Stimulated activated CD8-positive, alpha-beta memory T cell treated with anti-CD3 and anti-CD28 coated beads, Interleukin-12 subunit alpha, Interleukin-12 subunit beta, amount 100 ng/mL, for 4 hours (primary cell): ENCODE data around the gene LSP1.

Source experiments
- DNase-seq: peaks from one replicate; pipeline ENCODE4 v3.0.0-alpha.2; 2020; ENCODE audit warnings: low read depth

LSP1 gene

GRCh38 chr11:1825039-1825740, 27.7 kb upstream of the LSP1 start:
- DNase-seq: no peak

GRCh38 chr11:1825785-1826451, 27.0 kb upstream of the LSP1 start:
- DNase-seq: no peak

- no peak for DNase-seq
These were observed 26.3 kb upstream of the LSP1 start for GRCh38 chr11:1826552-1827094.

GRCh38 chr11:1827095-1827813, 25.6 kb upstream of the LSP1 start:
- DNase-seq: no peak

GRCh38 chr11:1827931-1828330, 25.0 kb upstream of the LSP1 start:
- no peak for DNase-seq

- no peak for DNase-seq
These were observed 24.3 kb upstream of the LSP1 start for GRCh38 chr11:1828542-1828941.

- no peak for DNase-seq
These were observed 23.7 kb upstream of the LSP1 start for GRCh38 chr11:1829039-1829820.

GRCh38 chr11:1830004-1830321, 22.9 kb upstream of the LSP1 start:
- no peak for DNase-seq

- DNase-seq: no peak
These were observed 22.3 kb upstream of the LSP1 start for GRCh38 chr11:1830322-1831223.

- DNase-seq: no peak
These were observed 21.3 kb upstream of the LSP1 start for GRCh38 chr11:1831338-1832210.

- DNase-seq: peak; percentile 48
These were observed 20.5 kb upstream of the LSP1 start for GRCh38 chr11:1832211-1832919.

GRCh38 chr11:1832920-1833295, 20.0 kb upstream of the LSP1 start:
- DNase-seq: no peak

GRCh38 chr11:1834062-1834610, 18.7 kb upstream of the LSP1 start:
- no peak for DNase-seq

- DNase-seq: no peak
These were observed 17.9 kb upstream of the LSP1 start, which contains the start of gene SYT8 for GRCh38 chr11:1834779-1835670. TSS of gene SYT8 (plus strand) at chr11:1834990. CDS start at chr11:1835106, 116 bp downstream.

GRCh38 chr11:1835671-1836010, 17.2 kb upstream of the LSP1 start:
- DNase-seq: no peak

GRCh38 chr11:1836011-1836945, 16.6 kb upstream of the LSP1 start:
- no peak for DNase-seq
